Lung (tissue), 12 donors: Measurements from ENCODE around the gene NPW. TPM values are rescaled to one million over a fixed set of nuclear protein-coding genes. Genes with fewer than 3 reads are reported as not detected.

ENCODE experiments used
- ATAC-seq: fragments of 200-7000 bp; cut with Tn5 transposase; one replicate; pipeline ENCODE4 v1.9.1; 2020; ENCODE audit warnings: moderate number of reproducible peaks; ENCODE audit not compliant: insufficient read depth, low FRiP score
- DNase-seq, 3 donors: peaks; one replicate each; pipeline ENCODE4 v3.0.0-alpha.2; 2013 to 2017
- H3K27ac ChIP-seq, 2 donors: one replicate each; pipeline ENCODE4 v1.5.1; 2013; ENCODE audit warnings: mild to moderate bottlenecking in 2 of 2, moderate library complexity in 2 of 2, control low read depth in 1 of 2, inconsistent platforms in 1 of 2, low read depth in 1 of 2, low read length in 1 of 2
- H3K27me3 ChIP-seq, 3 donors: one replicate each; pipeline ENCODE4 v1.5.1; 2013; ENCODE audit warnings: low read length in 2 of 3; ENCODE audit not compliant: control insufficient read depth in 3 of 3, insufficient read depth in 3 of 3
- H3K36me3 ChIP-seq, 4 donors: one replicate each; pipeline ENCODE4 v1.5.1; 2013; ENCODE audit warnings: low read length in 4 of 4, mild to moderate bottlenecking in 1 of 4, moderate library complexity in 1 of 4; ENCODE audit not compliant: control insufficient read depth in 4 of 4, insufficient read depth in 4 of 4
- H3K4me1 ChIP-seq, 5 donors: one replicate each; pipeline ENCODE4 v1.5.1; 2013; ENCODE audit warnings: low read length in 5 of 5, mild to moderate bottlenecking in 2 of 5, moderate library complexity in 1 of 5; ENCODE audit not compliant: control insufficient read depth in 5 of 5, insufficient read depth in 5 of 5
- H3K4me3 ChIP-seq: one replicate; pipeline ENCODE4 v1.5.1; 2013; ENCODE audit warnings: mild to moderate bottlenecking, control low read depth, moderate library complexity
- H3K9ac ChIP-seq, 2 donors: one replicate each; pipeline ENCODE4 v1.5.1; 2013; ENCODE audit warnings: low read length in 2 of 2, control low read depth in 1 of 2; ENCODE audit not compliant: insufficient read depth in 1 of 2
- H3K9me3 ChIP-seq, 4 donors: one replicate each; pipeline ENCODE4 v1.5.1; 2013; ENCODE audit warnings: low read length in 3 of 4, mild to moderate bottlenecking in 1 of 4, moderate library complexity in 1 of 4; ENCODE audit not compliant: control insufficient read depth in 4 of 4, insufficient read depth in 3 of 4
- CTCF ChIP-seq: IDR thresholded peaks from 2 replicates; pipeline ENCODE4 v1.5.1; 2012; ENCODE audit warnings: mild to moderate bottlenecking; ENCODE audit errors: control extremely low read depth, extremely low read depth
- WGBS, 2 donors: extraction: QIAGEN DNeasy Blood & Tissue Kit; methylation state at CpG; one replicate each; pipeline ENCODE4 v1.1.7; 2013; 5-methylcytosine and 5-hydroxymethylcytosine counted together
- polyA plus RNA-seq, 2 donors: library from polyadenylated mRNA; stranded (reverse); fragments of 200-250 nt; gene quantifications; one replicate each; pipeline ENCODE4 v1.2.1, GENCODE V29; 2013
- total RNA-seq, 2 donors: library from RNA; depleted of rRNA in 1 of 2; stranded (reverse); fragments of >200 nt in 1 of 2; gene quantifications; one replicate each; pipeline ENCODE4 v1.2.1, GENCODE V29; 2014 to 2021
- donor health status: control.
- donor health status: control.
- donor health status: Bipolar disorder and iron deficiency.
- donor health status: healthy.
- donor health status: DM: yes; HTN: yes; CAD: no.

Gene NPW
- total and polyA plus RNA-seq, 4 donors: 0.12 to 1.3 (median 0.53) TPM

GRCh38 chr16:1982991-1983543, 36.5 kb upstream of the NPW start:
- no peak for TF ChIP-seq CTCF
- ATAC-seq: no peak
- peaks cover 0 to 17% (median 7%) of the 10 kb centered on the region in 5 donors for H3K4me1 ChIP-seq
- peak overlapping the region; percentile 65 to 94 for H3K27ac ChIP-seq
- 23 to 26% methylated on average over 19 of the region's 19 CpGs for WGBS, 2 donors
- H3K9me3 ChIP-seq: peaks cover 0 to 5% (median 0%) of the 10 kb centered on the region in 4 donors
- peaks cover 0 to 46% (median 33%) of the 10 kb centered on the region in 3 donors for H3K27me3 ChIP-seq
- DNase-seq: no peak
- H3K9ac ChIP-seq: no peak overlapping the region
- H3K4me3 ChIP-seq: no peak overlapping the region
- H3K36me3 ChIP-seq: peaks cover 0 to 22% (median 13%) of the 10 kb centered on the region in 4 donors

GRCh38 chr16:1983544-1984346, 35.8 kb upstream of the NPW start, which contains the start of gene GFER:
TSS of gene GFER (plus strand) at chr16:1984193. CDS start at chr16:1984219, 26 bp downstream.
- peaks cover 0 to 15% (median 11%) of the 10 kb centered on the region in 4 donors for H3K36me3 ChIP-seq
- peak within 1 kb of the TSS in 1 of 2 donors; percentile 68 for H3K9ac ChIP-seq
- H3K9me3 ChIP-seq: peaks cover 0 to 2% (median 0%) of the 10 kb centered on the region in 4 donors
- peak; percentile 93 to 96 (median 95) for DNase-seq
- ATAC-seq: peak; percentile 93
- TF ChIP-seq CTCF: peak; percentile 40
- peaks cover 0 to 43% (median 37%) of the 10 kb centered on the region in 3 donors for H3K27me3 ChIP-seq
- H3K4me3 ChIP-seq: peak within 1 kb of the TSS; percentile 73
- peaks cover 0 to 17% (median 7%) of the 10 kb centered on the region in 5 donors for H3K4me1 ChIP-seq
- peak within 1 kb of the TSS; percentile 65 to 94 for H3K27ac ChIP-seq
- 0 to 1% methylated on average over 99 to 109 of the region's 109 CpGs for WGBS, 2 donors

- ATAC-seq: no peak
- no peak for TF ChIP-seq CTCF
- H3K9me3 ChIP-seq: no peaks in the 10 kb centered on the region
- H3K9ac ChIP-seq: peak overlapping the region in 1 of 2 donors; percentile 68
- peak overlapping the region; percentile 65 to 79 for H3K27ac ChIP-seq
- peaks cover 0 to 46% (median 44%) of the 10 kb centered on the region in 3 donors for H3K27me3 ChIP-seq
- WGBS, 2 donors: 12 to 24% methylated on average over 33 to 58 of the region's 58 CpGs
- H3K4me3 ChIP-seq: peak overlapping the region; percentile 73
- DNase-seq: peak in 1 of 3 donors; percentile 34
- H3K4me1 ChIP-seq: peaks cover 0 to 17% (median 7%) of the 10 kb centered on the region in 5 donors
- H3K36me3 ChIP-seq: peaks cover 0 to 15% (median 11%) of the 10 kb centered on the region in 4 donors
Observed at GRCh38 chr16:1984347-1985225, 35.0 kb upstream of the NPW start.
